AG20443 (cell line): ENCODE measurements around the gene SFXN3.

Experiments used
- DNase-seq: peaks from one replicate; pipeline ENCODE4 v3.0.0; 2012; ENCODE audit warnings: low spot score, mixed read lengths

Gene SFXN3

GRCh38 chr10:101056365-101057151 lies 25.5 kb downstream of the SFXN3 start:
- DNase-seq, result no peak

- DNase-seq, result peak; percentile 92
Observed at GRCh38 chr10:101060036-101060950, 29.3 kb downstream of the SFXN3 start.

GRCh38 chr10:101060951-101061623 lies 30.1 kb downstream of the SFXN3 start:
- DNase-seq, result peak; percentile 99

- peak; percentile 56 for DNase-seq
Observed at GRCh38 chr10:101061624-101062231, 30.7 kb downstream of the SFXN3 start, which contains the start of gene KAZALD1. KAZALD1 (plus strand) TSS chr10:101061989; CDS start chr10:101062593, 604 bp downstream.

DNA sequence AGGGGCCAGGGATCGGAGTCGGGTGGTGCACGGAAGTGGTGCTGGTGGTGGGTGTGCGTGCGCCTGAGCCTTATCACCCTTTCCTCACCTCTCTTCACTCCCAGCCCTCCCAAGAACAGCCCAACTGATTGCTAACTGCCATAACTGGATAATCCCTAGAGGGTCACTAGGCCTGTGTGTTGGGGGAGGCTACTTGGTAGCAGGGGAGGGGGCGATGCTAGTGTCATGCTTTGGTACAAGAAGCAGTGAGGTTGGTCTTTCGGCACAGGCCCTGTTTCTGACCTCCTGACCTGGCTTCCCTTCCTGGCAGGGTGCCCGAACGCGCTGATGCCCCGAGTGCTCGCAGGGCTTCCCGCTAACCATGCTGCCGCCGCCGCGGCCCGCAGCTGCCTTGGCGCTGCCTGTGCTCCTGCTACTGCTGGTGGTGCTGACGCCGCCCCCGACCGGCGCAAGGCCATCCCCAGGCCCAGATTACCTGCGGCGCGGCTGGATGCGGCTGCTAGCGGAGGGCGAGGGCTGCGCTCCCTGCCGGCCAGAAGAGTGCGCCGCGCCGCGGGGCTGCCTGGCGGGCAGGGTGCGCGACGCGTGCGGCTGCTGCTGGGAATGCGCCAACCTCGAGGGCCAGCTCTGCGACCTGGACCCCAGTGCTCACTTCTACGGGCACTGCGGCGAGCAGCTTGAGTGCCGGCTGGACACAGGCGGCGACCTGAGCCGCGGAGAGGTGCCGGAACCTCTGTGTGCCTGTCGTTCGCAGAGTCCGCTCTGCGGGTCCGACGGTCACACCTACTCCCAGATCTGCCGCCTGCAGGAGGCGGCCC lies 31.4 kb downstream of the SFXN3 start:
- DNase-seq, result peak; percentile 70

GRCh38 chr10:101063050-101063525 lies 32.1 kb downstream of the SFXN3 start:
- DNase-seq, result no peak

GRCh38 chr10:101063548-101064414 lies 32.7 kb downstream of the SFXN3 start:
- DNase-seq, result no peak

DNA sequence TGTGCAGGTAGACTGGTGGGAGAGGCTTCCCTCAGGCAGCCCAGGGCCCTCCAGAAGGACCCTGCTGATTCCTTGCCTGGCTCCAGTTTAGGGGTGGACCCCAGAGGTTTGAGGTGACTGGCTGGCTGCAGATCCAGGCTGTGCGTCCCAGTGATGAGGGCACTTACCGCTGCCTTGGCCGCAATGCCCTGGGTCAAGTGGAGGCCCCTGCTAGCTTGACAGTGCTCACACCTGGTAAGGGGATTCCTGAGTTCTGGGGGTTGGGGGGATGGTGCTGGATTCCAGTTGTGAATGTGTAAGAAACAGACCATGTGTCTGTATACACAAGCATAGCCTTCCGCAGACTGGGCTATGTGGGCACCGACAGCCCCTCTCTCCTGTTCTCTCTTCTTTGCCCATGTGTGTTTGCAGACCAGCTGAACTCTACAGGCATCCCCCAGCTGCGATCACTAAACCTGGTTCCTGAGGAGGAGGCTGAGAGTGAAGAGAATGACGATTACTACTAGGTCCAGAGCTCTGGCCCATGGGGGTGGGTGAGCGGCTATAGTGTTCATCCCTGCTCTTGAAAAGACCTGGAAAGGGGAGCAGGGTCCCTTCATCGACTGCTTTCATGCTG lies 33.5 kb downstream of the SFXN3 start:
- DNase-seq, result no peak

- DNase-seq, result peak; percentile 62
Observed at GRCh38 chr10:101065481-101066145, 34.6 kb downstream of the SFXN3 start.

DNA sequence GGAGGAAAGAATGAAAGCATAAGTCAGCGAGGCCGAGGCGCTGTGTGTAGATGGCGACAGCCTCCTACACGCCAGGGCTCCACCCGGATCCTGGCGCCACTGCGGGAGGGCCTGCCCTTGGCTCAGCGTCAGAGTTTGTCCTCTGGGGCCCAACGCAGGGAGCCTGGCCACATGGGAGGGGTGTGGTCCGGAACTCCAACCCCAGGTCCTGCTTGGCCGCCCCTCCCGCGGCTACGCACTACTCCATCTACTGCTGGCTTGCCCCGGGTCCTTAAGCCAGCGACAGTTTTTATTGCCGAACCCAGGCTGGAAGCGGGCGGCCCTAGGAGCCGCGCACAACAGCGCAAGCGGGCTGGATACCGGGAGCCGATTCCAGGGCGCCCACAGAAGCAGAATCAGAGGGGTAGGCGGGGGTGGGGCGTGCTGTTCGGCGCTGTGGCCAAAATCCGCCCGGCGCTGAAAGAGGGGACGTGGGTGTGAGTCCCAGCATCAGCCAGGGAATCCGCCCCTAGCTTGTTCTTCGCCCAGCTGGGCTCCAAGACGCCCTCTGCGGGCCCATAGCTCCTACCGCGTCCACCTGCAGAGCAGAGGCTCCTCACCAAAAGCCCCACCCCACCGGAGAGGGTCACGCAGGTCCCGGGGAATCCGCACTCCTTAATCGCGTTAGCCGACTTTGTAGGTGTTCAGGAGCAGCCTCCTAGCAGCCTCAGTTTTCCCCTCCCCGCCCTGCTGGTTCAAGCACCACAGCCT lies 35.3 kb downstream of the SFXN3 start:
- peak; percentile 72 for DNase-seq

- no peak for DNase-seq
Observed at GRCh38 chr10:101066896-101067355, 35.9 kb downstream of the SFXN3 start.

DNA sequence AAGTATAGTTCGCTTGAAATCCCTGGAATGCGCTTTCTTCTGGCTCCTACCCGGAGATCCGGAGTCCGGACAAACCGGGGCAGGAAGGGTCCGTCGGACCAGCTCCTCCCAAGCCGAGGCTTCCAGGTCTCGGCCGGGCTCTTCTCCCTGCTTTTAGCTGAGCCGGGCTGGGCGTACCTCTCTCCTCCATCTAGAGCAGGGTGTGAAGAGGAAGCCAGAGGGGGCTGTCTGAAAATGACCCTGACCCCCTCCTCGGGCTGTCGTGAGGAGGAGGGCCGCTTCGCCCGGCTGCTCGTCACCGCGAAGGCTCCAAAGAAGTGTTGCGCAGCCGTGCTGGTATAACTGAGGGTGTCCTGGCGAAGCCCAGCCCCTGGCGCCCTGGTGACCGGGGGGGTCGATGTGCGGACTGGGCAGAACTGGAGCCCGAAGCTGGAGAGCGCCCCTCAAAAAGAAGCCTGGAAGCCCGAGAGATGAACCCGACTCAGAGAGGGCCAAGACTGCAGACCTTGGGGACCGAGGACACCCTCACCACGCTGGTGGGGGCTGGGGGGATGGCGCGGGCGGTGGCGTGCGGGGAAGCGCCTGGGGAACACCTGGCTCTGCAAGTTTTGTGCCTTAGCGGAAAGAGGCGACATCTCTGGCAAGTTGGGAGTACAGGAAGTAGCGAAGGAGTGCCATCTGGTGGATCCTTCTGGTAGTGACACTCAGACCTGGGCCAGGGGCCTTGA lies 36.5 kb downstream of the SFXN3 start:
- DNase-seq, result peak; percentile 80

- DNase-seq, result no peak
Observed at GRCh38 chr10:101069441-101069840, 38.4 kb downstream of the SFXN3 start.

DNA sequence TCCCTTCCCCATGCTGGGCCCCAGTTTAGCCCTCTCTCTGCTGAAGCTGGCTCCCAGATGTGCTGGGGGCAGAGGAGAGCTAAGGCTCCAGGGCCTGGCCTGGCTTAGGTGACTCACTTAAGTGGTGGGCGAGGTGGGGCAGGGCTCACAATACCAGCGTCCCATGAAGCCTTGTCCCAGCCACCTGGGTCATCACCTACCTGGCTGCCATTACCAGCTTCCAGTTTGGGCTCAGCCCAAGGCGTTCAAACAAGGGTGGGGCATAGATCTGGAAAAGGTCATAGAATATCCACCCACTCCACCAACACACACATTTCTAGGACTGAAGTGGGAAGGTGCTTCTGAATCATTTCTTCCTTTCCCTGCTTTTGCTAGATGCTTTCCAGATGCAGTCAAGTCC lies 39.1 kb downstream of the SFXN3 start:
- no peak for DNase-seq

- no peak for DNase-seq
Observed at GRCh38 chr10:101071267-101071884, 40.3 kb downstream of the SFXN3 start.

- DNase-seq, result no peak
Observed at GRCh38 chr10:101071885-101072433, 40.9 kb downstream of the SFXN3 start.

GRCh38 chr10:101072923-101073322 lies 41.9 kb downstream of the SFXN3 start:
- DNase-seq, result no peak
